Parathyroid adenoma (tissue), 2 donors: ENCODE measurements around the gene ACTRT2.

ENCODE experiments used
- H2AFZ ChIP-seq: fragments of 300-600 bp; sonication (generic); one replicate; pipeline ENCODE4 v1.7.0; 2017; ENCODE audit warnings: antibody characterized with exemption, mild to moderate bottlenecking
- H3K27ac ChIP-seq: fragments of 300-600 bp; sonication (generic); one replicate; pipeline ENCODE4 v1.7.0; 2017
- H3K27me3 ChIP-seq: fragments of 300-600 bp; sonication (generic); one replicate; pipeline ENCODE4 v1.7.0; 2017; ENCODE audit warnings: low read length; ENCODE audit not compliant: control insufficient read depth, insufficient read depth
- H3K36me3 ChIP-seq: fragments of 300-600 bp; sonication (generic); one replicate; pipeline ENCODE4 v1.7.0; 2017; ENCODE audit warnings: low read length; ENCODE audit not compliant: control insufficient read depth, insufficient read depth
- H3K4me1 ChIP-seq: fragments of 300-600 bp; sonication (generic); one replicate; pipeline ENCODE4 v1.7.0; 2017; ENCODE audit warnings: control low read depth
- H3K4me2 ChIP-seq: fragments of 300-600 bp; sonication (generic); one replicate; pipeline ENCODE4 v1.7.0; 2017; ENCODE audit warnings: low read length
- H3K4me3 ChIP-seq: fragments of 300-600 bp; sonication (generic); one replicate; pipeline ENCODE4 v1.7.0; 2017; ENCODE audit warnings: low read depth, low read length
- H3K79me2 ChIP-seq: fragments of 300-600 bp; sonication (generic); one replicate; pipeline ENCODE4 v1.7.0; 2017; ENCODE audit warnings: control low read depth
- H3K9ac ChIP-seq: fragments of 300-600 bp; sonication (generic); one replicate; pipeline ENCODE4 v1.7.0; 2017; ENCODE audit warnings: mild to moderate bottlenecking
- H3K9me3 ChIP-seq: fragments of 300-600 bp; sonication (generic); one replicate; pipeline ENCODE4 v1.7.0; 2017; ENCODE audit warnings: low read length; ENCODE audit not compliant: control insufficient read depth
- TF ChIP-seq, protein P1 (sequence below): fragments of 300-600 bp; sonication (generic); IDR thresholded peaks from one replicate; pipeline ENCODE4 v1.7.0; 2017; ENCODE audit warnings: antibody characterized with exemption, mild to moderate bottlenecking
- donor health status: primary hyperparathyroidism.

Gene ACTRT2

GRCh38 chr1:3022511-3022973 is 1.3 kb downstream of the ACTRT2 start:
- Histone ChIP-seq H3K9ac (no peak overlapping the region), H3K4me3 (no peak overlapping the region), H3K27ac (no peak overlapping the region), H2AFZ (no peak overlapping the region), H3K9me3 (no peaks in the 10 kb centered on the region), H3K4me1 (no peaks in the 10 kb centered on the region), H3K79me2 (no peaks in the 10 kb centered on the region), H3K27me3 (no peaks in the 10 kb centered on the region), H3K36me3 (no peaks in the 10 kb centered on the region), H3K4me2 (no peak overlapping the region)
- TF ChIP-seq, protein P1, sequence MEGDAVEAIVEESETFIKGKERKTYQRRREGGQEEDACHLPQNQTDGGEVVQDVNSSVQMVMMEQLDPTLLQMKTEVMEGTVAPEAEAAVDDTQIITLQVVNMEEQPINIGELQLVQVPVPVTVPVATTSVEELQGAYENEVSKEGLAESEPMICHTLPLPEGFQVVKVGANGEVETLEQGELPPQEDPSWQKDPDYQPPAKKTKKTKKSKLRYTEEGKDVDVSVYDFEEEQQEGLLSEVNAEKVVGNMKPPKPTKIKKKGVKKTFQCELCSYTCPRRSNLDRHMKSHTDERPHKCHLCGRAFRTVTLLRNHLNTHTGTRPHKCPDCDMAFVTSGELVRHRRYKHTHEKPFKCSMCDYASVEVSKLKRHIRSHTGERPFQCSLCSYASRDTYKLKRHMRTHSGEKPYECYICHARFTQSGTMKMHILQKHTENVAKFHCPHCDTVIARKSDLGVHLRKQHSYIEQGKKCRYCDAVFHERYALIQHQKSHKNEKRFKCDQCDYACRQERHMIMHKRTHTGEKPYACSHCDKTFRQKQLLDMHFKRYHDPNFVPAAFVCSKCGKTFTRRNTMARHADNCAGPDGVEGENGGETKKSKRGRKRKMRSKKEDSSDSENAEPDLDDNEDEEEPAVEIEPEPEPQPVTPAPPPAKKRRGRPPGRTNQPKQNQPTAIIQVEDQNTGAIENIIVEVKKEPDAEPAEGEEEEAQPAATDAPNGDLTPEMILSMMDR: no peak

- Histone ChIP-seq H3K4me2 (no peak overlapping the region), H3K4me1 (no peaks in the 10 kb centered on the region), H3K36me3 (no peaks in the 10 kb centered on the region), H3K9ac (no peak overlapping the region), H3K27me3 (no peaks in the 10 kb centered on the region), H3K27ac (no peak overlapping the region), H3K9me3 (no peaks in the 10 kb centered on the region), H2AFZ (no peak overlapping the region), H3K79me2 (no peaks in the 10 kb centered on the region), H3K4me3 (no peak overlapping the region)
- TF ChIP-seq, protein P1: no peak
These were observed 1.7 kb downstream of the ACTRT2 start for GRCh38 chr1:3022976-3023375.

DNA sequence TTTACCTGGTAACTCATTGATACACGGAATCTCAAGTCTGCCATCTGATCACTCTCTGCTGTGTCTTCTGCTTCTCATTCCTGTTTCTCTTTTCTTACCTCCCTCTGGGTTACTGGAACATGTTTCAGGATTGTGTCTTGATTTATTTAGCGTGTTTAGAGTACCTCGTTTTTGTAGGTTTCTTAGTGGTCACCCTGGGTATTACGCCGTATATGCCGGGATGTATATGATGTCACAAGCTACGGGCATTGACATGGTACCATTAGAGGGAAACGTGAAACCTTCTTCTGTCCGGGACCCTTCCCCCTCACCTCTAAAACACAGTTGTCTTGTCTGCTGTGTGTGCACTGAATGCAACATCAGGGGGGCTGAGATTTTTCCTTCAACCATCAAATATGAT is 2.8 kb downstream of the ACTRT2 start:
- Histone ChIP-seq H3K4me3 (no peak overlapping the region), H3K4me1 (no peaks in the 10 kb centered on the region), H2AFZ (no peak overlapping the region), H3K27ac (no peak overlapping the region), H3K9ac (no peak overlapping the region), H3K27me3 (no peaks in the 10 kb centered on the region), H3K4me2 (no peak overlapping the region), H3K9me3 (no peaks in the 10 kb centered on the region), H3K79me2 (no peaks in the 10 kb centered on the region), H3K36me3 (no peaks in the 10 kb centered on the region)
- TF ChIP-seq, protein P1: no peak

DNA sequence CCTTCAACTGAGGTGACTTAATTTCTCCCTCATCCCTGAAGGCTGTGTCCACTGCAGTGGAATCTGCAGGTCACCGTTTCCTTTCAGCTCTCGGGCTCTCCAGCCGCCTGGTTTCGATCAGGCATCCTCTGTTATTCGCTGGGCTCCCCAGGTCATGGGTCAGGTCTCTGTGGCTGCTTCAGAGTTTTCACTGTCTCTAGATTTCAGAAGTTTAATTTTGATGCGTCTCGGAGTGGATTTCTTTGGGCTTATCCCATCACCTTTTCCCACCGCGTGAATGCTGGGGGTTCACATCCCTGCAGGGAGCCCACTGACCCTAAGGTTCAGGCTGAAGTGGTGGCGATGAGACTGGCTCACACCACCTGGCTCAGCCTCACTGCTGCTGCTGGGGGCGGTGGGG is 3.3 kb downstream of the ACTRT2 start:
- no peak overlapping the region for H3K4me3 ChIP-seq
- no peak overlapping the region for H3K27ac ChIP-seq
- no peaks in the 10 kb centered on the region for H3K79me2 ChIP-seq
- H3K36me3 ChIP-seq: no peaks in the 10 kb centered on the region
- TF ChIP-seq, protein P1: no peak
- no peak overlapping the region for H3K4me2 ChIP-seq
- H3K4me1 ChIP-seq: no peaks in the 10 kb centered on the region
- H3K9ac ChIP-seq: no peak overlapping the region
- no peaks in the 10 kb centered on the region for H3K27me3 ChIP-seq
- H3K9me3 ChIP-seq: no peaks in the 10 kb centered on the region
- H2AFZ ChIP-seq: no peak overlapping the region

DNA sequence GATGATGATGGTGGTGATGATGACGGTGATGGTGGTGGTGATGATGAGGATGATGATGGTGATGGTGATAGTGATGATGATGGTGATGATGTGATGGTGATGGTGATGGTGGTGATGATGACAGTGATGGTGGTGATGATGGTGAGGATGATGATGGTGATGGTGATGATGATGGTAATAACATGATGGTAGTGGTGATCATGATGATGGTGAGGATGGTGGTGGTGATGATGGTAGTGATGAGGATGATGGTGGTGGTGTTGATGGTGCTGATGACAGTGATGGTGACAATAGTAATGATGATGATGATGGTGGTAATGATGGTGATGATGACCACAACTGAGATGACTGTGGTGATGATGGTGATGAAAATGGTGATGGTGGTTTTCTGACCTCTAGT is 4.9 kb downstream of the ACTRT2 start:
- Histone ChIP-seq H3K9ac (no peak overlapping the region), H3K9me3 (no peaks in the 10 kb centered on the region), H3K27me3 (no peaks in the 10 kb centered on the region), H3K36me3 (no peaks in the 10 kb centered on the region), H3K27ac (no peak overlapping the region), H3K4me3 (no peak overlapping the region), H3K4me2 (no peak overlapping the region), H3K79me2 (no peaks in the 10 kb centered on the region), H3K4me1 (no peaks in the 10 kb centered on the region), H2AFZ (no peak overlapping the region)
- TF ChIP-seq, protein P1: no peak
